K562 (cell line): ENCODE results near the gene ANKS3. TPM values are rescaled to one million over a fixed set of nuclear protein-coding genes. Genes with fewer than 3 reads are reported as not detected.
A peak's percentile ranks its signal among the peaks of the same experiment; 100 is the strongest.

Source experiments
- BRF2 ChIP-seq: IDR thresholded peaks from 3 replicates; pipeline ENCODE4 v1.6.1; 2011; ENCODE audit warnings: borderline replicate concordance, mild to moderate bottlenecking; ENCODE audit not compliant: insufficient read length, insufficient read depth
- CHD4 ChIP-seq: fragments of 200-600 bp; sonication (generic); IDR thresholded peaks from 3 replicates; pipeline ENCODE4 v1.6.1; 2012; ENCODE audit warnings: low read depth, mild to moderate bottlenecking, mixed read lengths, low read length, inconsistent platforms; ENCODE audit not compliant: insufficient read depth, insufficient replicate concordance, poor library complexity, severe bottlenecking
- DIDO1 ChIP-seq: fragments of 450-650 bp; IDR thresholded peaks from 2 replicates; pipeline ENCODE4 v1.6.1; 2016; ENCODE audit warnings: low read depth, missing biosample characterization, missing genetic modification characterization
- DNMT1 ChIP-seq: fragments of 450-650 bp; IDR thresholded peaks from 2 replicates; pipeline ENCODE4 v1.6.1; 2016; ENCODE audit warnings: antibody characterized with exemption, mild to moderate bottlenecking
- FOXM1 ChIP-seq, 2 experiments: fragments of 450-650 bp in 1 of 2; sonication (generic) in 1 of 2; formaldehyde crosslinking in 1 of 2; IDR thresholded peaks; 2 replicates each; pipeline versions ENCODE4 v1.6.1 to v1.9.0; 2017 to 2022; ENCODE audit warnings: low read depth in 2 of 2, mild to moderate bottlenecking in 2 of 2, missing genetic modification reagents in 1 of 2, moderate library complexity in 1 of 2
- GTF2E2 ChIP-seq: fragments of 200-800 bp; sonication (Bioruptor generic); IDR thresholded peaks from 2 replicates; pipeline ENCODE4 v1.6.1; 2016; ENCODE audit warnings: missing genetic modification characterization, missing compliant biosample characterization
- HDAC2 ChIP-seq: fragments of 450-650 bp; IDR thresholded peaks from 2 replicates; pipeline ENCODE4 v1.6.1; 2016; ENCODE audit warnings: mild to moderate bottlenecking
- IRF9 ChIP-seq: fragments of 450-650 bp; IDR thresholded peaks from 2 replicates; pipeline ENCODE4 v1.6.1; 2016; ENCODE audit warnings: missing biosample characterization, missing genetic modification characterization
- KAT2B ChIP-seq: IDR thresholded peaks from one replicate; pipeline ENCODE4 v1.6.1; 2012; ENCODE audit warnings: low read depth, mild to moderate bottlenecking, control low read depth, inconsistent platforms, low read length, moderate library complexity
- KDM5B ChIP-seq: fragments of 200-600 bp; sonication (generic); IDR thresholded peaks from 2 replicates; pipeline ENCODE4 v1.6.1; 2012; ENCODE audit warnings: low read depth, mild to moderate bottlenecking, moderate library complexity, low read length, control low read depth, inconsistent platforms; ENCODE audit not compliant: insufficient replicate concordance
- NFIX ChIP-seq: fragments of 250-450 bp; sonication (Bioruptor Pico); IDR thresholded peaks from 2 replicates; pipeline ENCODE4 v1.4.0; 2020; ENCODE audit warnings: low read depth, mild to moderate bottlenecking, moderate library complexity
- NFYB ChIP-seq: IDR thresholded peaks from 2 replicates; pipeline ENCODE4 v1.6.1; 2011; ENCODE audit warnings: mild to moderate bottlenecking, moderate library complexity; ENCODE audit not compliant: insufficient read length; ENCODE audit errors: extremely low read depth
- PHF20 ChIP-seq: fragments of 450-650 bp; IDR thresholded peaks from 2 replicates; pipeline ENCODE4 v1.6.1; 2018; ENCODE audit not compliant: partially characterized antibody
- PTTG1 ChIP-seq: fragments of 450-650 bp; IDR thresholded peaks from 2 replicates; pipeline ENCODE4 v1.6.1; 2016; ENCODE audit warnings: low read depth, mild to moderate bottlenecking, missing genetic modification characterization, missing compliant biosample characterization
- SMARCC2 ChIP-seq: fragments of 450-650 bp; IDR thresholded peaks from 2 replicates; pipeline ENCODE4 v1.6.1; 2017; ENCODE audit warnings: antibody characterized with exemption, moderate library complexity, mild to moderate bottlenecking, low read depth
- SUPT5H ChIP-seq: fragments of 450-650 bp; IDR thresholded peaks from 2 replicates; pipeline ENCODE4 v1.6.1; 2016
- ZBTB43 ChIP-seq: sonication (generic); formaldehyde crosslinking; IDR thresholded peaks from 2 replicates; pipeline ENCODE4 v1.8.0; 2023; ENCODE audit warnings: mild to moderate bottlenecking, missing genetic modification reagents
- ZNF239 ChIP-seq: fragments of 250-450 bp; sonication (Bioruptor Pico); IDR thresholded peaks from 2 replicates; pipeline ENCODE4 v1.4.0; 2020; ENCODE audit warnings: mild to moderate bottlenecking
- ZNF551 ChIP-seq: fragments of 250-450 bp; sonication (Bioruptor Pico); IDR thresholded peaks from 2 replicates; pipeline ENCODE4 v1.5.0; 2021; ENCODE audit warnings: mild to moderate bottlenecking, moderate library complexity
- ZNF707 ChIP-seq: fragments of 250-450 bp; sonication (Bioruptor Pico); conservative IDR thresholded peaks from 2 replicates; pipeline ENCODE4 v1.8.0; 2022; ENCODE audit warnings: inconsistent platforms, mild to moderate bottlenecking, moderate library complexity
- polyA plus RNA-seq, 8 experiments: library from polyadenylated mRNA; depleted of rRNA in 4 of 8; stranded (reverse) in 5 of 8; unstranded in 3 of 8; fragments of >200 nt; fragmentation: Nextera tagmentation in 2 of 8; fragmentation: Illumina TruSeq in 1 of 8; extraction: Ambion mirVana in 2 of 8; extraction: Trizol in 1 of 8; gene quantifications; 2 replicates each; pipeline versions ENCODE4 v1.2.1 to v1.2.3, GENCODE V29; 2011 to 2014; ENCODE audit warnings: inconsistent platforms in 1 of 8, missing spikeins in 1 of 8
- total RNA-seq, 7 experiments: library from RNA; depleted of rRNA in 6 of 7; stranded (reverse); fragments of >200 nt in 6 of 7; fragmentation: Illumina TruSeq in 2 of 7; extraction: Trizol in 2 of 7; gene quantifications; 2 replicates each; pipeline versions ENCODE4 v1.2.1 to v1.2.3, GENCODE V29; 2011 to 2021; ENCODE audit warnings: low replicate concordance in 1 of 7
- TF ChIP-seq, protein P1 (sequence below): fragments of 150-350 bp; IDR thresholded peaks from 2 replicates; pipeline ENCODE4 v1.6.1; 2014; ENCODE audit warnings: low read depth, mild to moderate bottlenecking, low read length, borderline replicate concordance

The ANKS3 gene
- total and polyA plus RNA-seq, 9 of the 15 experiments (the other 6 are each of a cell fraction or from before 2014, with no cell fraction given), result 0.43 to 25.7 (median 14.8) TPM

GRCh38 chr16:4768549-4769305, 34.7 kb upstream of the ANKS3 start (continued):
- TF ChIP-seq BRF2 (no peak), DNMT1 (no peak), PTTG1 (no peak), DIDO1 (tag) (peak; percentile 48; the same call in 1 of the 2 replicates), ZNF551 (CRISPR knock-in tag) (no peak), NFYB (no peak), SUPT5H (peak; percentile 86), ZNF707 (CRISPR knock-in tag) (no peak), FOXM1 (IDR thresholded peaks at IDR 0.05; ENCODE audit: low read depth) (no peak), FOXM1 (CRISPR knock-in tag; IDR thresholded peaks at IDR 0.05; ENCODE audit: low read depth) (peak; percentile 68), PHF20 (peak; percentile 66), KDM5B (peak; percentile 81), ZNF239 (no peak), IRF9 (no peak), HDAC2 (peak; percentile 88; the same call in 1 of the 2 replicates), NFIX (CRISPR knock-in tag) (no peak), SMARCC2 (no peak), KAT2B (no peak), CHD4 (peak; percentile 95), GTF2E2 (tag) (no peak), ZBTB43 (CRISPR knock-in tag) (no peak)
- TF ChIP-seq, protein P1, sequence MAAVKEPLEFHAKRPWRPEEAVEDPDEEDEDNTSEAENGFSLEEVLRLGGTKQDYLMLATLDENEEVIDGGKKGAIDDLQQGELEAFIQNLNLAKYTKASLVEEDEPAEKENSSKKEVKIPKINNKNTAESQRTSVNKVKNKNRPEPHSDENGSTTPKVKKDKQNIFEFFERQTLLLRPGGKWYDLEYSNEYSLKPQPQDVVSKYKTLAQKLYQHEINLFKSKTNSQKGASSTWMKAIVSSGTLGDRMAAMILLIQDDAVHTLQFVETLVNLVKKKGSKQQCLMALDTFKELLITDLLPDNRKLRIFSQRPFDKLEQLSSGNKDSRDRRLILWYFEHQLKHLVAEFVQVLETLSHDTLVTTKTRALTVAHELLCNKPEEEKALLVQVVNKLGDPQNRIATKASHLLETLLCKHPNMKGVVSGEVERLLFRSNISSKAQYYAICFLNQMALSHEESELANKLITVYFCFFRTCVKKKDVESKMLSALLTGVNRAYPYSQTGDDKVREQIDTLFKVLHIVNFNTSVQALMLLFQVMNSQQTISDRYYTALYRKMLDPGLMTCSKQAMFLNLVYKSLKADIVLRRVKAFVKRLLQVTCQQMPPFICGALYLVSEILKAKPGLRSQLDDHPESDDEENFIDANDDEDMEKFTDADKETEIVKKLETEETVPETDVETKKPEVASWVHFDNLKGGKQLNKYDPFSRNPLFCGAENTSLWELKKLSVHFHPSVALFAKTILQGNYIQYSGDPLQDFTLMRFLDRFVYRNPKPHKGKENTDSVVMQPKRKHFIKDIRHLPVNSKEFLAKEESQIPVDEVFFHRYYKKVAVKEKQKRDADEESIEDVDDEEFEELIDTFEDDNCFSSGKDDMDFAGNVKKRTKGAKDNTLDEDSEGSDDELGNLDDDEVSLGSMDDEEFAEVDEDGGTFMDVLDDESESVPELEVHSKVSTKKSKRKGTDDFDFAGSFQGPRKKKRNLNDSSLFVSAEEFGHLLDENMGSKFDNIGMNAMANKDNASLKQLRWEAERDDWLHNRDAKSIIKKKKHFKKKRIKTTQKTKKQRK, result no peak
